ENCODE results near the gene RBM19.

RBM19 gene

GRCh38 chr12:113835896-113836295 lies 130.2 kb downstream of the RBM19 start:
- H3K27me3 ChIP-seq (ENCODE audit: insufficient read depth, poor library complexity, severe bottlenecking), result no peaks in the 10 kb centered on the region
- no peak overlapping the region for H3K4me3 ChIP-seq (ENCODE audit: severe bottlenecking)
- H3K27ac ChIP-seq (ENCODE audit: poor library complexity, severe bottlenecking), result no peak overlapping the region
- DNase-seq (ENCODE audit: low spot score) (no peak), ATAC-seq (ENCODE audit: low read depth) (no peak)
- no peaks in the 10 kb centered on the region for H3K36me3 ChIP-seq (ENCODE audit: low read depth)
- no peak for TF ChIP-seq CTCF (IDR thresholded peaks at IDR 0.05; ENCODE audit: poor library complexity, severe bottlenecking)
- no peaks in the 10 kb centered on the region for H3K4me1 ChIP-seq (ENCODE audit: insufficient read depth, poor library complexity, severe bottlenecking)
- H3K9me3 ChIP-seq (ENCODE audit: severe bottlenecking), result no peaks in the 10 kb centered on the region

- no peaks in the 10 kb centered on the region for H3K4me1 ChIP-seq (ENCODE audit: insufficient read depth, poor library complexity, severe bottlenecking)
- no peak overlapping the region for H3K27ac ChIP-seq (ENCODE audit: poor library complexity, severe bottlenecking)
- H3K36me3 ChIP-seq (ENCODE audit: low read depth), result no peaks in the 10 kb centered on the region
- DNase-seq (ENCODE audit: low spot score), result no peak
- H3K9me3 ChIP-seq (ENCODE audit: severe bottlenecking), result no peaks in the 10 kb centered on the region
- no peaks in the 10 kb centered on the region for H3K27me3 ChIP-seq (ENCODE audit: insufficient read depth, poor library complexity, severe bottlenecking)
- ATAC-seq (ENCODE audit: low read depth), result no peak
- TF ChIP-seq CTCF (IDR thresholded peaks at IDR 0.05; ENCODE audit: poor library complexity, severe bottlenecking), result no peak
- H3K4me3 ChIP-seq (ENCODE audit: severe bottlenecking), result no peak overlapping the region
These were observed 130.7 kb downstream of the RBM19 start for GRCh38 chr12:113835433-113835832.

GRCh38 chr12:113833422-113833821 lies 132.7 kb downstream of the RBM19 start:
- ATAC-seq (ENCODE audit: low read depth), result no peak

GRCh38 chr12:113831476-113831875 lies 134.6 kb downstream of the RBM19 start:
- DNase-seq (ENCODE audit: low spot score) (no peak), ATAC-seq (ENCODE audit: low read depth) (no peak)
- no peaks in the 10 kb centered on the region for H3K27me3 ChIP-seq (ENCODE audit: insufficient read depth, poor library complexity, severe bottlenecking)
- no peak overlapping the region for H3K4me3 ChIP-seq (ENCODE audit: severe bottlenecking)
- no peak for TF ChIP-seq CTCF (IDR thresholded peaks at IDR 0.05; ENCODE audit: poor library complexity, severe bottlenecking)
- H3K9me3 ChIP-seq (ENCODE audit: severe bottlenecking), result no peaks in the 10 kb centered on the region
- H3K36me3 ChIP-seq (ENCODE audit: low read depth), result no peaks in the 10 kb centered on the region
- H3K27ac ChIP-seq (ENCODE audit: poor library complexity, severe bottlenecking), result no peak overlapping the region
- no peaks in the 10 kb centered on the region for H3K4me1 ChIP-seq (ENCODE audit: insufficient read depth, poor library complexity, severe bottlenecking)

More at GRCh38 chr12:113833422-113833821, 132.7 kb downstream of the RBM19 start:
- H3K4me3 ChIP-seq (ENCODE audit: severe bottlenecking), result no peak overlapping the region
- H3K36me3 ChIP-seq (ENCODE audit: low read depth), result no peaks in the 10 kb centered on the region
- no peaks in the 10 kb centered on the region for H3K9me3 ChIP-seq (ENCODE audit: severe bottlenecking)
- H3K4me1 ChIP-seq (ENCODE audit: insufficient read depth, poor library complexity, severe bottlenecking), result no peaks in the 10 kb centered on the region
- DNase-seq (ENCODE audit: low spot score), result no peak
- H3K27me3 ChIP-seq (ENCODE audit: insufficient read depth, poor library complexity, severe bottlenecking), result no peaks in the 10 kb centered on the region
- no peak overlapping the region for H3K27ac ChIP-seq (ENCODE audit: poor library complexity, severe bottlenecking)
- TF ChIP-seq CTCF (IDR thresholded peaks at IDR 0.05; ENCODE audit: poor library complexity, severe bottlenecking), result no peak

- ATAC-seq (ENCODE audit: low read depth), result no peak; the same call in 2 of the 3 replicates
- no peak overlapping the region for H3K27ac ChIP-seq (ENCODE audit: poor library complexity, severe bottlenecking)
- no peaks in the 10 kb centered on the region for H3K4me1 ChIP-seq (ENCODE audit: insufficient read depth, poor library complexity, severe bottlenecking)
- TF ChIP-seq CTCF (IDR thresholded peaks at IDR 0.05; ENCODE audit: poor library complexity, severe bottlenecking), result no peak
- no peaks in the 10 kb centered on the region for H3K9me3 ChIP-seq (ENCODE audit: severe bottlenecking)
- no peak for DNase-seq (ENCODE audit: low spot score)
- H3K36me3 ChIP-seq (ENCODE audit: low read depth), result no peaks in the 10 kb centered on the region
- no peaks in the 10 kb centered on the region for H3K27me3 ChIP-seq (ENCODE audit: insufficient read depth, poor library complexity, severe bottlenecking)
- H3K4me3 ChIP-seq (ENCODE audit: severe bottlenecking), result no peak overlapping the region
These were observed 135.1 kb downstream of the RBM19 start for GRCh38 chr12:113831016-113831415.

All from RWPE2 (cell line).